HG03108 (cell line): ENCODE data around the gene VPS33A.
"Not testable (repeated sequence)": the region's sequence is repeated elsewhere in the genome, so short reads cannot be mapped to it uniquely, and the experiment has no call there.

Experiments used
- ATAC-seq: cut with Tn5 transposase; IDR thresholded peaks from one replicate; pipeline ENCODE4 v1.9.1; 2021; ENCODE audit warnings: moderate library complexity; ENCODE audit not compliant: unreplicated experiment

Gene VPS33A

DNA sequence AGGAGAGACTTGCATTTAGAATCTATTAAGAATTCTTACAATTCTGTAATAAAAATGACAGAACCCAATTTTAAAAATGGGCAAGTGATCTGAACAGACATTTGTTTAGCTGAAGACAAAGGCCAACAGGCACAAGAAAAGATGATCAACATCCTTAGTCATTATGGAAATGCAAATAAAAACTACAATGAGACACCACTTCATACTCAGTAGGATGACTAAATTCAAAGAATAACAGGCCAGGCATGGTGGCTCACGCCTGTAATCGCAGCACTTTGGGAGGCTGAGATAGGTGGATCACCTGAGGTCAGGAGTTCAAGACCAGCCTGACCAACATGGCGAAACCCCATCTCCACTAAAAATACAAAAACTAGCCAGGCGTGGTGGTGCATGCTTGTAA lies 7.8 kb downstream of the VPS33A start:
- ATAC-seq = not testable (repeated sequence)

GRCh38 chr12:122250536-122250935 lies 15.8 kb downstream of the VPS33A start:
- ATAC-seq = no peak

DNA sequence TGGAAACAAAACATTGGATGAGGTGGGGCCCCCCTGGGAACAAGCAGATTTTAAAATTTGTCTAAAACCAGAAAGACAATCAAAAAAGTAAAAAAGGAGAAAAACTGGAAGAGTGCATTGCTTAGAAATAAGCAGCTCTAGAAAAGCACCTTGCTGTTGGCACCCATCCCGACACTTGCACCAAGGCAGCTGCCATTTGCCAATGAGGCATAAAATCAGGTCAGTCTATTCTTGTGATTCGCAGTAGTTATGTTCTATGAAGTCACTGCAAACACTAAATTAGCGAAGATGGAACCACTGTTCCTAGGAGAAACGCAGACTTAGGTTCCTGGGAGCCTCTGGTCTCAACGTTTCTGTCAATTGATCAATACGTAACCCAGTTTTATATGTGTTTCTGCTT lies 16.2 kb downstream of the VPS33A start:
- no peak for ATAC-seq

GRCh38 chr12:122245553-122245952 lies 20.7 kb downstream of the VPS33A start:
- ATAC-seq = no peak

GRCh38 chr12:122244565-122245371 lies 21.5 kb downstream of the VPS33A start:
- ATAC-seq = no peak

DNA sequence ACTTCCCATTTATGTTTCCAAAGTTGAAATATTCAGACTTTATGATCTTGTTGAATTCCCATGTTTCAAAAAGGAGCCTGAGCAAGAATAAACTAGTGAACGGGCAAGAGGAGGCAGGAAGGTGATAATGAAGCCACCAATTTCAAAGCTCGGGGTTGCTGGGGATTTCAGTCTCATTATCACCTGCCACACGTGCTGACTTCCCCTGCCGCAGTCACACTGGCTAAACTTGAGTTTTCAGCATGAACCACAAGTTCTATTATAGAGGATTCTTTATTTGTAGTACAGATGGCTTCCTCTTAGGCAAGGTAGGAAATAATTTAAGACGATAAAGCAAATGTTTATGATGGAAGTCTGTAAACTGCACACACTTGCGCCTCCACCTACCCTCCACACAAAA lies 22.3 kb downstream of the VPS33A start:
- no peak for ATAC-seq

DNA sequence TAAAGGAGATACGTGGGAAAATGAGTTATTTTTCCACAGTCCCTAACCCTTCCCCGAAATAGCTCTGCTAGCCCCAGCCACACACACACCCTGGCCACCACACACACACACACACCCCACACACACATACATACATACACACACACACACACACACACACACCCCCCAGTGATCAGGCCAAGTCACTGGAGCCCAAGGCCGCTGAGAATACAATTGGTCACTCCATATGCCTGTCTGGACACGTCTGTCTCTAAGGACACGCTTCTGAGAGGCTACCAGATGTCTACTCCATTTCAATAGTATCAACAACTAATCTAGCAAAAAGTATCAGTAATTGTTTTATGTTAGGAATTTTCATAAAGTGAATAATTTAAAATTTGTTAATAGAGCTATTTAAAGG lies 27.4 kb downstream of the VPS33A start:
- no peak for ATAC-seq

GRCh38 chr12:122235741-122236140 lies 30.6 kb downstream of the VPS33A start:
- ATAC-seq = no peak

GRCh38 chr12:122232691-122233090 lies 33.6 kb downstream of the VPS33A start:
- no peak for ATAC-seq

DNA sequence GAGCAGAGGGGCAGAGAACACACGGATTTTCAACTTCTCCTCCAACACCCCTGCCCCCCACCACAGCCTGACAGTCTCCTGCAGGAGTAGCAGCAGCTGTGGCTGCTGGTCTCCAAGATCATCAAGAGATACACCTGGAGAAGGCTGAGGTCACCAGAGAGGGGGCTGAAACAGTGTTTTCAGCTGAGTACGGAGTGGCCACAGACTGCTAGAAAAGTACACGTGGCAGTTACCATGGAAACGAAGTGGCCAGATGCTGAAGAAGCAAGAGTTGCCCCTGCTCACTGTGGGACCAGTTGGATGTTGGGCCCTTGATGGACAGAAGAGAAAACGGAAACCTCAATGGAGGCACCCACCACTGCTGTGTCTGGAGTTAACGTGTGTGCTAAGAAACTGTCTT lies 35.5 kb downstream of the VPS33A start:
- ATAC-seq = no peak

GRCh38 chr12:122228092-122228491 lies 38.2 kb downstream of the VPS33A start:
- no peak for ATAC-seq

GRCh38 chr12:122227341-122227740 lies 39.0 kb downstream of the VPS33A start:
- ATAC-seq = no peak

DNA sequence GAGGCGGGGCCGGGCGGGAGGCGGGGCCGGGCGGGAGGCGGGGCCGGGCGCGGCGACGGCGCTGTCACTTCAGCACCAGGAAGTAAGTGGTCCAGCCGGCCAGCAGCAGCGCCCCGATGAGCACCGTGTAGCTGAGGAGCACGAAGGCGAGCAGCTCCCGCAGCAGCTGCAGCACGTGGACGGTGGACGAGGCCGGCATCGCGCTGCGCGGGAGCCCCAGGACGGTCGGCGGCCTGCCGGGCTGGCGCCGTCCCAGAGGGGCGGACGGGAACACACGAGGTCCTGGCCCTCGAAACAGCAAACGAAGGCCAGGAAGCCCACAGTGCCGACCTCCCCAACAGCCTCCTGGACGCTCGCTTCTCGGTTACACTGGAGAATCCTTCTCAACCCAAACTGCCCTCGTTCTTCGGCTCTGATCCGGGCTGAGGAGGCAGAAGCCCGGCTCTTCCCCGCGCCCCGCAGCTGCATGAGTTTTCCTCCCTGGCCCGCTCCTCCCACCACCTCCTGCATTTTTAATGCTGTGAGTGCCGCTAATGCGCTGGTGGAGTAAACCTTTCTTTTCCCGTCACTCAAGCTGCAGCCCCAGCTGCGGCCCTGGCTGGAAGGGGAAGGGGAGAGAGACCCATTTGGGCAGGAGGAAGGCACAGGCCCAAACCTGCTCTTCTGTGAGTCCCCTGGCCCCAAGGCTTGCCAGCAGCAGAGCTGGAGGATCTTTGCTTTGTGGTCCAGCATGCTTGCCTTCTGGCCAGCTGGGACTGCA lies 39.7 kb downstream of the VPS33A start:
- ATAC-seq = no peak

GRCh38 chr12:122225683-122226365 lies 40.5 kb downstream of the VPS33A start, which contains the start of gene DIABLO:
Gene DIABLO, minus strand, starts transcription at chr12:122226052. Its CDS starts 38 bp downstream, at chr12:122226014.
- peak; percentile 96 for ATAC-seq

DNA sequence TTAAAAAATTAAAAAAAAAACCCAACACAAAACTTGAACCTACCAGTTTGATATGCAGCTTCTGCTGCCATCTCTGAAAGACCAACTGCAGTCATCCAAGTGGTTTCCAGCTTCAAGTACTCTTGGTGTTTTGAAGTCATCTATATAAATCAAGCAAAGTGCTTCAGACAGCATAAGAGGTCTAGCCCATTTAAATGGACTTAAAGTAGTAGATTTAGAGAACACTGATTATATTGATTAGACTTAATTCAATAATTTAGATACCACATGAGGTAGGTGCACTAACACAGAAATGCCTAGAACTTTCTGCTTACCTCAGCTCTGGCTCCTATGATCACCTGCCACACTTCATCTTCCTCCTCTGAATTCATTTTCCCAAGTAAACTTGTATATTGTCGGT lies 49.8 kb downstream of the VPS33A start:
- ATAC-seq = no peak

DNA sequence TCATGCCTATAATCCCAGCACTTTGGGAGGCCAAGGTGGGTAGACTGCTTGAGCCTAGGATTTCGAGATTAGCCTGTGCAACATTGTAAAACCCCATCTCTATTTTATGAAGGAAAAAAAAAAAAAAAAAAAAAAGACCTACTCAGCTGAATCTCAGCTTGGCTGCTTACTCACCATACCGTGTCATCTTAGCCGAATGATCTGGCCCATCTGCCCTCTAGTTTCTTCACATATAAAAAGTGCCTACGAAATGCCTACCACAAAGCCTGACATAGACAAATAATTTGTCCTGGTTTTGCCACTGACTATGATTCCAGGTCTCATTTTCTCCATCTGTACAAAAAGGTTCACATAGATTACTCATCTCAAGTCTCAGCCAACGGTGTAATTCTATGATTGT lies 50.5 kb downstream of the VPS33A start:
- no peak for ATAC-seq

- no peak for ATAC-seq
These were observed 58.0 kb downstream of the VPS33A start for GRCh38 chr12:122208073-122208820.

DNA sequence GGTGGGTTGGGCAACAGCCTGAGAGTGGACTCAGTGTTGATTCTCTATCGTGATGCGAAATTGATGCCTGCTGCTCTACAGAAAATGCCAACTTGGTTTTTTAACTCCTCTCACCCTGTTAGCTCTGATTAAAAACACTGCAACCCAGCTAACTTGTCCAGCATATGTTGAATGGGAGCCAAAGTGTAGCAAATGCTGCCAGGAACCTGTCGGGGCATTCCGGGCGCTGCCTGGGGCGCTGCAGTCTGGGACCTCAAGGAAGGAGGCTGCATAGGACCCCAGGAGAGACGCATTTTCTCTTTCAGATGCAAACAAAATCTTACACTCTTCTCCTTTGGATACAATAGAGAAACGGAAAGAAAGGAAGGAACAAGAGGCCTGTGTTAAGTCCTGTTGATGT lies 58.9 kb downstream of the VPS33A start:
- no peak for ATAC-seq

GRCh38 chr12:122206976-122207375 lies 59.3 kb downstream of the VPS33A start:
- no peak for ATAC-seq

DNA sequence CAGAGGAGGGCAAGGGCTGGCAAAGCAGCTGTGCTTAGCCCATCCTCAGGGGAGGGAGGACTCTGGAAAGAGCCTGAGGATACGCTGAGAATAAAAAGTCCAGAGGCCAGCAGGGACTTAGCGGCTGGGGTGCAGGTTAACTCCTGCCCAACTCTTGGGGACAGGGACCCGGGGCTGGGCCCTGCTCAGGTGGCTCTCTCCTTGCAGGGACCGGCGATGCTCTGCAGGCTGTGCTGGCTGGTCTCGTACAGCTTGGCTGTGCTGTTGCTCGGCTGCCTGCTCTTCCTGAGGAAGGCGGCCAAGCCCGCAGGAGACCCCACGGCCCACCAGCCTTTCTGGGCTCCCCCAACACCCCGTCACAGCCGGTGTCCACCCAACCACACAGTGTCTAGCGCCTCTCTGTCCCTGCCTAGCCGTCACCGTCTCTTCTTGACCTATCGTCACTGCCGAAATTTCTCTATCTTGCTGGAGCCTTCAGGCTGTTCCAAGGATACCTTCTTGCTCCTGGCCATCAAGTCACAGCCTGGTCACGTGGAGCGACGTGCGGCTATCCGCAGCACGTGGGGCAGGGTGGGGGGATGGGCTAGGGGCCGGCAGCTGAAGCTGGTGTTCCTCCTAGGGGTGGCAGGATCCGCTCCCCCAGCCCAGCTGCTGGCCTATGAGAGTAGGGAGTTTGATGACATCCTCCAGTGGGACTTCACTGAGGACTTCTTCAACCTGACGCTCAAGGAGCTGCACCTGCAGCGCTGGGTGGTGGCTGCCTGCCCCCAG lies 60.0 kb downstream of the VPS33A start:
- ATAC-seq = no peak
